Measurements from ENCODE around the gene PACRG. TPM values are rescaled to one million over a fixed set of nuclear protein-coding genes. Genes with fewer than 3 reads are reported as not detected.

PACRG gene
- total RNA-seq, 1 donor from 2014 or later, result 1.1 TPM

DNA sequence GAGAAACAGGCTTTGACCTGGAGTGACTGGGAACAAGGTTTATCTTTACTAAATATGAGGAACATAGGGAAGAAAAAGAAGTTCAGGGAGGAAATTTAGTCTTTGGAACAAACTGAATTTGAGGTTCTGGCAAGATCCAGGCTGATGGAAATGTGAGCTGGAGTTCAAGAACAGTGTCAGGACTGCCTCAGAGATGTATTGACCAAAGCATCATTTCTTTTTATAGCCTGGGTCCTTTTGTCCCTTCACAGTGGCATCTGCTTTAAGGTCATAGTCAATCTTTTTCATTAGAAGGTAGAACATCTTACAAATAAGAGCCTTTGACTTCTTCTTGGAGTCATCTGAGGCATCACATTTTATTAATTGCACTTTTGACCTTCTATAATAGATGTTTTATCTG is 360.2 kb downstream of the PACRG start:
- H3K36me3 Mint-ChIP-seq (ENCODE audit: low read depth), result peaks cover 6% of the 10 kb centered on the region
- no peak overlapping the region for H3K27ac Mint-ChIP-seq (ENCODE audit: unreplicated experiment)
- no peak for TF ChIP-seq CTCF (IDR thresholded peaks at IDR 0.05)
- no peak overlapping the region for H3K4me3 Mint-ChIP-seq (ENCODE audit: unreplicated experiment)
- H3K27me3 Mint-ChIP-seq (ENCODE audit: low read depth), result no peaks in the 10 kb centered on the region
- H3K9me3 Mint-ChIP-seq (ENCODE audit: low read depth), result peaks cover 5% of the 10 kb centered on the region
- DNase-seq (ENCODE audit: low spot score), result no peak
- H3K4me1 Mint-ChIP-seq (ENCODE audit: low read depth), result peaks cover 17% of the 10 kb centered on the region

GRCh38 chr6:163092876-163093275 is 365.1 kb downstream of the PACRG start:
- Mint-ChIP-seq H3K27me3 (ENCODE audit: low read depth) (no peaks in the 10 kb centered on the region), H3K9me3 (ENCODE audit: low read depth) (no peaks in the 10 kb centered on the region), H3K4me1 (ENCODE audit: low read depth) (no peaks in the 10 kb centered on the region), H3K4me3 (ENCODE audit: unreplicated experiment) (no peak overlapping the region), H3K27ac (ENCODE audit: unreplicated experiment) (no peak overlapping the region), H3K36me3 (ENCODE audit: low read depth) (no peaks in the 10 kb centered on the region)
- DNase-seq (ENCODE audit: low spot score), result no peak
- no peak for TF ChIP-seq CTCF (IDR thresholded peaks at IDR 0.05)

GRCh38 chr6:163094881-163095280 is 367.1 kb downstream of the PACRG start:
- Mint-ChIP-seq H3K4me1 (ENCODE audit: low read depth) (no peaks in the 10 kb centered on the region), H3K4me3 (ENCODE audit: unreplicated experiment) (no peak overlapping the region), H3K27ac (ENCODE audit: unreplicated experiment) (no peak overlapping the region), H3K9me3 (ENCODE audit: low read depth) (no peaks in the 10 kb centered on the region), H3K36me3 (ENCODE audit: low read depth) (no peaks in the 10 kb centered on the region), H3K27me3 (ENCODE audit: low read depth) (no peaks in the 10 kb centered on the region)
- DNase-seq (ENCODE audit: low spot score), result no peak
- no peak for TF ChIP-seq CTCF (IDR thresholded peaks at IDR 0.05)

GRCh38 chr6:163095401-163095800 is 367.6 kb downstream of the PACRG start:
- no peak overlapping the region for H3K27ac Mint-ChIP-seq (ENCODE audit: unreplicated experiment)

GRCh38 chr6:163098827-163099479 is 371.2 kb downstream of the PACRG start:
- no peak for DNase-seq (ENCODE audit: low spot score)
- Mint-ChIP-seq H3K4me3 (ENCODE audit: unreplicated experiment) (no peak overlapping the region), H3K4me1 (ENCODE audit: low read depth) (no peaks in the 10 kb centered on the region), H3K36me3 (ENCODE audit: low read depth) (no peaks in the 10 kb centered on the region), H3K27ac (ENCODE audit: unreplicated experiment) (no peak overlapping the region), H3K27me3 (ENCODE audit: low read depth) (no peaks in the 10 kb centered on the region), H3K9me3 (ENCODE audit: low read depth) (no peaks in the 10 kb centered on the region)
- TF ChIP-seq CTCF (IDR thresholded peaks at IDR 0.05), result no peak

More at GRCh38 chr6:163095401-163095800, 367.6 kb downstream of the PACRG start:
- H3K9me3 Mint-ChIP-seq (ENCODE audit: low read depth), result no peaks in the 10 kb centered on the region
- TF ChIP-seq CTCF (IDR thresholded peaks at IDR 0.05), result no peak
- DNase-seq (ENCODE audit: low spot score), result no peak
- H3K36me3 Mint-ChIP-seq (ENCODE audit: low read depth), result no peaks in the 10 kb centered on the region
- H3K4me1 Mint-ChIP-seq (ENCODE audit: low read depth), result no peaks in the 10 kb centered on the region
- H3K4me3 Mint-ChIP-seq (ENCODE audit: unreplicated experiment), result no peak overlapping the region
- H3K27me3 Mint-ChIP-seq (ENCODE audit: low read depth), result no peaks in the 10 kb centered on the region
